Stomach (tissue), 9 donors: ENCODE data around the gene MUC20. TPM values are rescaled to one million over a fixed set of nuclear protein-coding genes. Genes with fewer than 3 reads are reported as not detected.
"Not testable (repeated sequence)": the region's sequence is repeated elsewhere in the genome, so short reads cannot be mapped to it uniquely, and the experiment has no call there.

Experiments
- DNase-seq, 2 donors: peaks; one replicate each; pipeline versions ENCODE4 v3.0.0 to v3.0.0-alpha.2; 2013 to 2019
- H3K27ac ChIP-seq, 5 donors: fragments of 200-600 bp in 4 of 5; sonication (generic) in 4 of 5; one replicate each; pipeline ENCODE4 v1.5.1; 2013 to 2019; ENCODE audit warnings: mild to moderate bottlenecking in 1 of 5, moderate library complexity in 1 of 5
- H3K27me3 ChIP-seq, 3 donors: fragments of 200-600 bp; sonication (generic); one replicate each; pipeline ENCODE4 v1.5.1; 2017 to 2019; ENCODE audit warnings: mixed run types in 1 of 3
- H3K36me3 ChIP-seq, 4 donors: fragments of 200-600 bp; sonication (generic); 1 replicate in 3 of 4; 2 replicates in 1 of 4; pipeline ENCODE4 v1.5.1; 2016 to 2019
- H3K4me1 ChIP-seq, 4 donors: fragments of 200-600 bp; sonication (generic); one replicate each; pipeline ENCODE4 v1.5.1; 2016 to 2019
- H3K4me3 ChIP-seq, 4 donors: fragments of 200-600 bp; sonication (generic) in 3 of 4; one replicate each; pipeline ENCODE4 v1.5.1; 2016 to 2019; ENCODE audit warnings: mild to moderate bottlenecking in 1 of 4
- H3K9me3 ChIP-seq, 4 donors: fragments of 200-600 bp; sonication (generic); one replicate each; pipeline ENCODE4 v1.5.1; 2016 to 2019
- CTCF ChIP-seq, 7 experiments: fragments of 450-650 bp in 4 of 7; fragments of 200-600 bp in 3 of 7; sonication (generic) in 3 of 7; IDR thresholded peaks; one replicate each; pipeline ENCODE4 v1.5.1; 2016 to 2019; ENCODE audit warnings: antibody characterized with exemption in 7 of 7, control low read depth in 2 of 7, mild to moderate bottlenecking in 1 of 7
- EP300 ChIP-seq: sonication (generic); formaldehyde crosslinking; IDR thresholded peaks from one replicate; pipeline ENCODE4 v1.6.1; 2017; ENCODE audit warnings: antibody characterized with exemption
- POLR2A ChIP-seq, 4 donors: fragments of 450-650 bp; IDR thresholded peaks; one replicate each; pipeline ENCODE4 v1.6.1; 2016; ENCODE audit warnings: antibody characterized with exemption in 4 of 4, control low read depth in 2 of 4, mild to moderate bottlenecking in 1 of 4, moderate library complexity in 1 of 4
- POLR2AphosphoS5 ChIP-seq, 3 donors: sonication (generic); formaldehyde crosslinking; IDR thresholded peaks; one replicate each; pipeline ENCODE4 v1.6.1; 2016; ENCODE audit warnings: antibody characterized with exemption in 3 of 3
- WGBS, 5 donors: extraction: QIAGEN DNeasy Blood & Tissue Kit in 3 of 5; methylation state at CpG; one replicate each; pipeline versions ENCODE4 v1.1.5 to v1.1.7; 2013 to 2018; 5-methylcytosine and 5-hydroxymethylcytosine counted together
- intact Hi-C: fragments of 100-400 bp; cut with DNase I; formaldehyde crosslinking; loops from one replicate; pipeline ENCODE4 v1.15.1; 2023; ENCODE audit warnings: low total_unique reads
- polyA plus RNA-seq, 3 donors: library from polyadenylated mRNA; stranded (reverse); fragments of 200-250 nt; gene quantifications; one replicate each; pipeline ENCODE4 v1.2.3, GENCODE V29; 2013
- small RNA-seq, 4 donors: library from RNA; depleted of rRNA; stranded (forward); fragments of <200 nt; gene quantifications; one replicate each; pipeline ENCODE3, GENCODE V24; 2016
- total RNA-seq, 5 donors: library from RNA; depleted of rRNA; stranded (reverse); fragments of >200 nt; gene quantifications; one replicate each; pipeline versions ENCODE4 v1.1.0 to v1.2.3, GENCODE V29; 2014 to 2016
- donor health status: healthy with polysubstance abuse.
- donor health status: Bipolar disorder and iron deficiency.
- donor health status: healthy.

The MUC20 gene
- total and polyA plus RNA-seq, 8 donors = 3.8 to 64.8 (median 17.1) TPM

GRCh38 chr3:195771646-195772300 is 51.0 kb downstream of the MUC20 start:
- no peak overlapping the region for H3K27ac ChIP-seq
- H3K9me3 ChIP-seq = no peaks in the 10 kb centered on the region
- no peak for TF ChIP-seq EP300
- H3K27me3 ChIP-seq = no peaks in the 10 kb centered on the region
- H3K4me1 ChIP-seq = no peaks in the 10 kb centered on the region
- intact Hi-C loops = no loop called here
- no peak overlapping the region for H3K4me3 ChIP-seq
- no peak for DNase-seq
- no peaks in the 10 kb centered on the region for H3K36me3 ChIP-seq
- WGBS, 5 donors = 79 to 90% (median 89%) methylated on average over 11 to 14 of the region's 14 CpGs

GRCh38 chr3:195773956-195774537 is 53.3 kb downstream of the MUC20 start:
- intact Hi-C loops = no loop called here
- H3K36me3 ChIP-seq = no peaks in the 10 kb centered on the region
- H3K4me1 ChIP-seq = no peaks in the 10 kb centered on the region
- TF ChIP-seq CTCF (IDR thresholded peaks at IDR 0.05) (no peak), POLR2AphosphoS5 (IDR thresholded peaks at IDR 0.05) (no peak), EP300 (no peak), POLR2A (IDR thresholded peaks at IDR 0.05) (no peak)
- no peak overlapping the region for H3K27ac ChIP-seq
- peaks cover 0 to 5% (median 0%) of the 10 kb centered on the region in 3 donors for H3K27me3 ChIP-seq
- 88 to 94% (median 90%) methylated on average over 22 to 23 of the region's 23 CpGs for WGBS, 5 donors
- no peak overlapping the region for H3K4me3 ChIP-seq
- H3K9me3 ChIP-seq = no peaks in the 10 kb centered on the region
- DNase-seq = no peak

GRCh38 chr3:195774917-195775316 is 54.1 kb downstream of the MUC20 start:
- WGBS, 5 donors = 37 to 45% (median 41%) methylated on average over 13 of the region's 13 CpGs
- intact Hi-C loops = no loop called here
- Histone ChIP-seq H3K27ac (no peak overlapping the region), H3K36me3 (no peaks in the 10 kb centered on the region), H3K9me3 (no peaks in the 10 kb centered on the region), H3K4me3 (no peak overlapping the region), H3K4me1 (no peaks in the 10 kb centered on the region), H3K27me3 (peaks cover 0 to 5% (median 0%) of the 10 kb centered on the region in 3 donors)
- DNase-seq = peak in 1 of 2 donors; percentile 56
- TF ChIP-seq EP300 = no peak
- peak in 4 of 7 experiments; percentile 17 to 37 (median 23) for TF ChIP-seq CTCF (IDR thresholded peaks at IDR 0.05)

- Histone ChIP-seq H3K4me1 (no peaks in the 10 kb centered on the region), H3K36me3 (no peaks in the 10 kb centered on the region), H3K27me3 (peaks cover 0 to 5% (median 0%) of the 10 kb centered on the region in 3 donors), H3K9me3 (no peaks in the 10 kb centered on the region), H3K4me3 (no peak overlapping the region), H3K27ac (no peak overlapping the region)
- intact Hi-C loops = no loop called here
- no peak for DNase-seq
- 82 to 90% (median 85%) methylated on average over 6 to 11 of the region's 11 CpGs for WGBS, 5 donors
- no peak for TF ChIP-seq EP300
- TF ChIP-seq POLR2A (IDR thresholded peaks at IDR 0.05) = no peak
- no peak for TF ChIP-seq POLR2AphosphoS5 (IDR thresholded peaks at IDR 0.05)
These were observed 57.2 kb downstream of the MUC20 start for GRCh38 chr3:195777975-195778374.

- DNase-seq, H3K4me3 ChIP-seq, H3K27me3 ChIP-seq, H3K9me3 ChIP-seq, intact Hi-C loops, H3K27ac ChIP-seq, H3K4me1 ChIP-seq: not testable (repeated sequence)
- peaks cover 0 to 14% (median 0%) of the 10 kb centered on the region in 4 donors for H3K36me3 ChIP-seq
- WGBS, 5 donors = 77 to 89% (median 82%) methylated on average over 9 to 12 of the region's 12 CpGs
These were observed 60.5 kb downstream of the MUC20 start for GRCh38 chr3:195781236-195781635.

Small RNA genes lying within 50 kb of the gene (small RNA-seq; reads per million reads assigned to genes)
- 0 to 0.15 (median 0.05) reads per million in 4 donors for gene MIR570

Other genes starting within 250 kb of the MUC20 start
- 100 to 1,000 TPM in 1 of 5 donors, 10 to 100 TPM in 4; 29.2 to 102 (median 62.0) TPM for gene PPP1R2, start 177.7 kb upstream of the MUC20 start, total RNA-seq
- 10 to 100 TPM; 21.4 to 25.1 (median 21.7) TPM for gene PPP1R2, start 177.7 kb upstream of the MUC20 start, polyA plus RNA-seq
- gene APOD, start 137.0 kb upstream of the MUC20 start, total RNA-seq = 100 to 1,000 TPM in 4 of 5 donors, 10 to 100 TPM in 1; 33.0 to 941 (median 223) TPM
- gene APOD, start 137.0 kb upstream of the MUC20 start, polyA plus RNA-seq = 100 to 1,000 TPM in 2 of 3 donors, 10 to 100 TPM in 1; 76.9 to 258 (median 109) TPM
- 100 to 1,000 TPM in 1 of 5 donors, 10 to 100 TPM in 3, under 1 TPM in 1; 0.73 to 355 (median 41.3) TPM for gene MUC4, start 91.0 kb downstream of the MUC20 start, total RNA-seq
- 10 to 100 TPM in 1 of 3 donors, under 1 TPM in 1, not detected in 1; 0.81 to 28.9 TPM for gene MUC4, start 91.0 kb downstream of the MUC20 start, polyA plus RNA-seq
- 100 to 1,000 TPM in 1 of 5 donors, 10 to 100 TPM in 3, 1 to 10 TPM in 1; 6.1 to 431 (median 42.6) TPM for gene TNK2, start 187.6 kb downstream of the MUC20 start, total RNA-seq
- gene TNK2, start 187.6 kb downstream of the MUC20 start, polyA plus RNA-seq = 10 to 100 TPM; 20.1 to 42.7 (median 34.5) TPM